ENCODE measurements around the gene ZNF770. TPM values are rescaled to one million over a fixed set of nuclear protein-coding genes. Genes with fewer than 3 reads are reported as not detected.
A peak's percentile ranks its signal among the peaks of the same experiment; 100 is the strongest.

Gene ZNF770
- total and polyA plus RNA-seq, 9 of the 15 experiments (the other 6 are each of a cell fraction or from before 2014, with no cell fraction given), result 3.4 to 50.8 (median 40.3) TPM

DNA sequence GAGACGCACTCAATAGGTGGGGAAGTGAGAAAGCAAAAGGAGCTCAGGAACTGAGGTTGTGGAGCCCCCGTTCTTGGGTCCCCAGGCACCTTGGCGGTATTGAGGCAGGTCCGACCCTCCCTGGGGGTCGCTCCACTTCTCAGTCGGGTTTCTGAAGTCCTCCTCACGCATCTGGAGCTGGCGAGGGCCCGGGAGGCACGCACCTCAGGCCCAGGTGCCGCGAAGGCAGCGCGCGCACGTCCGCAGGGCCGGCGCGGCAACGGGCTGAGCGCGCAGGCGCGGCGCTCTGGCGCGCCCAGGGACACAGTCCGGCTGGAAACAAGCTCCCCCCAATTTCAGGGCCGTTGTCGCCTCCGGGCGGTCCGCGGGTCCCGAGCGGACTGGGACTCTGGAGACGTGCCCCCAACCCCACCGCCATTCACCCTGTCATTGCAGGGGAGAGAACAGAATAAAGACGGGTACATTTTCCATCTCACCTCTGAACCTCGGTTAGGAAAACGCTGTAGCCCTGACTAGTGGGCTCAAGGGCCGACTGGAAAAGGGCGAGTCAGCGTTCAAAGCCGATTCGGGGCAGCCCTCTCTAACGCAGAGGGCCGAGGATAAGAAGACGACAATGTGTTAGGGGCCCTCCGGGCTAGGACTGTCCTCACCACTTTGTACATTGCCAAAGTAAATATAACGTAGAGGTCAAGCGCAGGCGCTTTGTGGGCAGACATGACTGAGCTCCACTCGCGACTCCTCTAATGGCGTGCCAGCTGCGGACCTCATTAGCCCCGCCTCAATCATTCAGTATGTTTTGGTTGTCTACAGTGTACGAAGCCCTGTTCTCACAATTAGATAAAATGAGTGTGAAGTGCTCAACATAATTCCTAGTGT is at the start of gene ZNF770 (continued):
- TF ChIP-seq KDM4B (IDR thresholded peaks at IDR 0.05; ENCODE audit: borderline replicate concordance in 2 of 2, low read depth in 1 of 2), result peak in 1 of 2 experiments; percentile 79; a peak in 1 of 4 replicates
- TF ChIP-seq ZSCAN29 (IDR thresholded peaks at IDR 0.05), result no peak
- TF ChIP-seq FOXM1 (IDR thresholded peaks at IDR 0.05; ENCODE audit: low read depth), result no peak
- TF ChIP-seq FOXM1 (CRISPR knock-in tag; IDR thresholded peaks at IDR 0.05; ENCODE audit: low read depth), result peak; percentile 41; the same call in 1 of the 2 replicates
- TF ChIP-seq ZNF146 (CRISPR knock-in tag; IDR thresholded peaks at IDR 0.05; ENCODE audit: unreplicated experiment), result no peak
- TF ChIP-seq ZFPM2 (CRISPR knock-in tag; IDR thresholded peaks at IDR 0.05), result peak; percentile 71; the same call in 1 of the 2 replicates
- TF ChIP-seq, protein P1, sequence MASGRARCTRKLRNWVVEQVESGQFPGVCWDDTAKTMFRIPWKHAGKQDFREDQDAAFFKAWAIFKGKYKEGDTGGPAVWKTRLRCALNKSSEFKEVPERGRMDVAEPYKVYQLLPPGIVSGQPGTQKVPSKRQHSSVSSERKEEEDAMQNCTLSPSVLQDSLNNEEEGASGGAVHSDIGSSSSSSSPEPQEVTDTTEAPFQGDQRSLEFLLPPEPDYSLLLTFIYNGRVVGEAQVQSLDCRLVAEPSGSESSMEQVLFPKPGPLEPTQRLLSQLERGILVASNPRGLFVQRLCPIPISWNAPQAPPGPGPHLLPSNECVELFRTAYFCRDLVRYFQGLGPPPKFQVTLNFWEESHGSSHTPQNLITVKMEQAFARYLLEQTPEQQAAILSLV (tag; IDR thresholded peaks at IDR 0.05), result no peak
- no peak for TF ChIP-seq SRSF7 (optimal IDR thresholded peaks at IDR 0.05; ENCODE audit: low read depth, low read length)
- no peak; the same call in 1 of the 2 replicates for TF ChIP-seq ETV1 (tag; conservative IDR thresholded peaks at IDR 0.05; ENCODE audit: low read depth)
- TF ChIP-seq, protein P2, sequence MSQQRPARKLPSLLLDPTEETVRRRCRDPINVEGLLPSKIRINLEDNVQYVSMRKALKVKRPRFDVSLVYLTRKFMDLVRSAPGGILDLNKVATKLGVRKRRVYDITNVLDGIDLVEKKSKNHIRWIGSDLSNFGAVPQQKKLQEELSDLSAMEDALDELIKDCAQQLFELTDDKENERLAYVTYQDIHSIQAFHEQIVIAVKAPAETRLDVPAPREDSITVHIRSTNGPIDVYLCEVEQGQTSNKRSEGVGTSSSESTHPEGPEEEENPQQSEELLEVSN (IDR thresholded peaks at IDR 0.05; ENCODE audit: borderline replicate concordance in 1 of 2, extremely low read depth in 1 of 2, insufficient read depth in 1 of 2, insufficient read length in 1 of 2, low read depth in 1 of 2, low read length in 1 of 2, poor library complexity in 1 of 2, severe bottlenecking in 1 of 2), result peak; percentile 79 to 95
- no peak for TF ChIP-seq CBX8 (IDR thresholded peaks at IDR 0.05; ENCODE audit: borderline replicate concordance, extremely low read depth, low read depth, low read length, poor library complexity, severe bottlenecking)
- TF ChIP-seq BACH1 (tag; IDR thresholded peaks at IDR 0.05), result 0 out of 2 replicates have a peak, but pooled peaks have one; percentile 16
- peak; percentile 77 for TF ChIP-seq MBD2 (IDR thresholded peaks at IDR 0.05; ENCODE audit: borderline replicate concordance, low read depth)
- no peak for TF ChIP-seq PRPF4 (IDR thresholded peaks at IDR 0.05; ENCODE audit: insufficient read depth, low read depth, low read length, poor library complexity, severe bottlenecking)
- no peak; a peak in 1 of 4 replicates for TF ChIP-seq ARNT (IDR thresholded peaks at IDR 0.05)
- no peak for TF ChIP-seq HMG20A (CRISPR knock-in tag; conservative IDR thresholded peaks at IDR 0.05)
- TF ChIP-seq PHB (CRISPR knock-in tag; IDR thresholded peaks at IDR 0.05), result no peak; the same call in 1 of the 2 replicates
- peak; percentile 93 for TF ChIP-seq CXXC5 (CRISPR knock-in tag; IDR thresholded peaks at IDR 0.05)
- no peak; the same call in 1 of the 2 replicates for TF ChIP-seq USF1 (CRISPR knock-in tag; IDR thresholded peaks at IDR 0.05)
- TF ChIP-seq PHF20 (IDR thresholded peaks at IDR 0.05; ENCODE audit: partially characterized antibody), result peak; percentile 84
- TF ChIP-seq CC2D1A (IDR thresholded peaks at IDR 0.05), result no peak

Measured in K562 (cell line).